Astrocyte (in vitro differentiated cells and primary cell): Measurements from ENCODE around the gene BORCS5. TPM values are rescaled to one million over a fixed set of nuclear protein-coding genes. Genes with fewer than 3 reads are reported as not detected.
A peak's percentile ranks its signal among the peaks of the same experiment; 100 is the strongest.

ENCODE experiments used
- DNase-seq: peaks from one replicate; pipeline ENCODE4 v3.0.0-alpha.2; 2010; ENCODE audit warnings: low read depth
- FAIRE-seq: peaks from 2 replicates; lab custom pipeline; 2011; peaks lifted over from hg19 to GRCh38; lab: Jason Lieb, UNC
- H2AFZ ChIP-seq: 2 replicates; pipeline ENCODE4 v1.6.0; 2012; ENCODE audit warnings: low read depth, low read length, inconsistent platforms
- H3K27ac ChIP-seq: 2 replicates; pipeline ENCODE4 v1.5.1; 2011; ENCODE audit warnings: low read depth, low read length, inconsistent platforms
- H3K27me3 ChIP-seq: 2 replicates; pipeline ENCODE4 v1.6.0; 2011; ENCODE audit warnings: low read length, inconsistent platforms; ENCODE audit not compliant: insufficient read depth
- H3K36me3 ChIP-seq: 2 replicates; pipeline ENCODE4 v1.5.1; 2011; ENCODE audit warnings: low read length, inconsistent platforms; ENCODE audit not compliant: insufficient read depth
- H3K4me1 ChIP-seq: 2 replicates; pipeline ENCODE4 v1.5.1; 2011; ENCODE audit warnings: low read length, inconsistent platforms; ENCODE audit not compliant: insufficient read depth
- H3K4me2 ChIP-seq: 2 replicates; pipeline ENCODE4 v1.6.0; 2012; ENCODE audit warnings: low read length, inconsistent platforms
- H3K4me3 ChIP-seq: 2 replicates; pipeline ENCODE4 v1.5.1; 2011; ENCODE audit warnings: low read depth, mild to moderate bottlenecking, low read length, inconsistent platforms; ENCODE audit not compliant: insufficient read depth
- H3K79me2 ChIP-seq: 2 replicates; pipeline ENCODE4 v1.6.0; 2012; ENCODE audit warnings: mild to moderate bottlenecking, low read length, inconsistent platforms; ENCODE audit not compliant: insufficient read depth
- H3K9ac ChIP-seq: 2 replicates; pipeline ENCODE4 v1.6.0; 2012; ENCODE audit warnings: mild to moderate bottlenecking, low read length, inconsistent platforms
- H3K9me3 ChIP-seq: 2 replicates; pipeline ENCODE4 v1.5.1; 2012; ENCODE audit warnings: low read depth, mild to moderate bottlenecking, low read length, inconsistent platforms; ENCODE audit not compliant: insufficient read depth
- H4K20me1 ChIP-seq: 2 replicates; pipeline ENCODE4 v1.6.0; 2012; ENCODE audit warnings: low read length, inconsistent platforms; ENCODE audit not compliant: insufficient read depth
- H3K27ac Mint-ChIP-seq: one replicate; pipeline ENCODE4 v1.8.0; 2021; ENCODE audit warnings: mild to moderate bottlenecking, mixed read lengths; ENCODE audit not compliant: unreplicated experiment
- H3K27me3 Mint-ChIP-seq: one replicate; pipeline ENCODE4 v1.8.0; 2021; ENCODE audit warnings: low read depth, mixed read lengths; ENCODE audit not compliant: unreplicated experiment
- H3K36me3 Mint-ChIP-seq: one replicate; pipeline ENCODE4 v1.8.0; 2021; ENCODE audit warnings: low read depth, mixed read lengths; ENCODE audit not compliant: unreplicated experiment
- H3K4me1 Mint-ChIP-seq: one replicate; pipeline ENCODE4 v1.8.0; 2021; ENCODE audit warnings: low read depth, mixed read lengths; ENCODE audit not compliant: unreplicated experiment
- H3K4me3 Mint-ChIP-seq: one replicate; pipeline ENCODE4 v1.8.0; 2021; ENCODE audit warnings: mild to moderate bottlenecking, moderate library complexity, mixed read lengths; ENCODE audit not compliant: unreplicated experiment
- H3K9me3 Mint-ChIP-seq: one replicate; pipeline ENCODE4 v1.8.0; 2021; ENCODE audit warnings: mild to moderate bottlenecking, mixed read lengths; ENCODE audit not compliant: unreplicated experiment
- EZH2 ChIP-seq: IDR thresholded peaks from 2 replicates; pipeline ENCODE4 v1.6.1; 2012; ENCODE audit warnings: mild to moderate bottlenecking, low read length, inconsistent platforms; ENCODE audit not compliant: insufficient read depth
- total RNA-seq: library from RNA; stranded (reverse); gene quantifications from 2 replicates; pipeline ENCODE4 v1.2.1, GENCODE V29; 2021
- TF ChIP-seq, protein P1 (sequence below): IDR thresholded peaks from 2 replicates; pipeline ENCODE4 v1.5.1; 2011; ENCODE audit warnings: low read depth, mild to moderate bottlenecking, inconsistent platforms, low read length, moderate library complexity; ENCODE audit not compliant: insufficient read depth

Gene BORCS5
- total RNA-seq, 1 donor from 2014 or later: 8.1 TPM

DNA sequence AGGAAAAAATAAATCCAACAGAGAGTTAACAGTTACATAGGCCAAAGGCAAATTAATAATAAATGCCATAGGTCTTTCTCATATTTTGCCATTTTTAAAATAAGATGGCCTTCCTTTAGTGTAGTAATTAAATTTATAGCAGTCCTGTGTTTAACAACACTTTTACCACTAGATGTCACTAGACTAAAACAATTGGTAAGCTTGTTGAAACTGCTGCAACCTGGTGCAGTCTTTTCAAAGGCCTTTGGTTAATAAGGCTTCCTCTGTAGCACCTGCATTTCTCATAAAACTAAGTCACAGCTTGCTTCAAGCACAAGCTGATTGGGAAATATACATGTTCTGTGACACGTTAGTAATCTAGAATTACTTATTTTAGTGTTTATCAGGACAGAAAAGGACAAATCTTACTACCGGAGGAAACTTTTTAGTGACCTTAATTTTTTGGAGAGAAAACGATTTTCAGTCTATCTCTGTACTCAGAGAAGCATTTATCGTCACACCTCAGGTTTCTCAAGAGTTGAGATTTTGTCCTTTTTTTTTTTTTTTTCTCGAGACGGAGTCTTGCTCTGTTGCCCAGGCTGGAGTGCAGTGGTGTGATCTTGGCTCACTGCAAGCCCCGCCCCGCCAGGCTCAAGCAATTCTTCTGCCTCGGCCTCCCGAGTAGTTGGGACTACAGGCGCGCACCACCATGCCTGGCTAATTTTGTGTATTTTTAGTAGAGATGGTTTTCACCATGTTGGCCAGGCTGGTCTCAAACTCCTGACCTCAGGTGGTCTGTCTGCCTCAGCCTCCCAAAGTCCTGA is 20.0 kb downstream of the BORCS5 start:
- Mint-ChIP-seq H3K4me3 (no peak overlapping the region), H3K4me1 (peaks cover 2% of the 10 kb centered on the region), H3K27ac (no peak overlapping the region)

DNA sequence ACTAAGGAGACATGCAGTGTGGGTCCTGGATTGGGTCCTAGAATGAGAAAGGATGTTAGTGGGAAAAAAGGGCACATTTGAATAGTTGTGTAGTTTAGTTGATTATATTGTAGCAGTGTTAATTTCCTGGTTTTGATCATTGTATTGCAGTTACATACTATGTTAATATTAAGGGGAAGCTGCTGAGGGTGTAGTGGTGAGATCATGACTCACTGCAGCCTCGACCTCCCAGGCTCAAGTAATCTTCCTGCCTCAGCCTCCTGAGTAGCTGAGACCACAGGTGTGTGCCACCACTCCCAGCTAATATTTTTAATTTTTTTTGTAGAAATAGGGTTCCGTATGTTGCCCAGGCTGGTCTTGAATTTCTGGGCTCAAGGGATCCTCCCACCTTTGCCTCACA is 21.7 kb downstream of the BORCS5 start:
- no peaks in the 10 kb centered on the region for H3K79me2 ChIP-seq
- no peak for FAIRE-seq
- H3K9me3 ChIP-seq: no peaks in the 10 kb centered on the region
- TF ChIP-seq, protein P1, sequence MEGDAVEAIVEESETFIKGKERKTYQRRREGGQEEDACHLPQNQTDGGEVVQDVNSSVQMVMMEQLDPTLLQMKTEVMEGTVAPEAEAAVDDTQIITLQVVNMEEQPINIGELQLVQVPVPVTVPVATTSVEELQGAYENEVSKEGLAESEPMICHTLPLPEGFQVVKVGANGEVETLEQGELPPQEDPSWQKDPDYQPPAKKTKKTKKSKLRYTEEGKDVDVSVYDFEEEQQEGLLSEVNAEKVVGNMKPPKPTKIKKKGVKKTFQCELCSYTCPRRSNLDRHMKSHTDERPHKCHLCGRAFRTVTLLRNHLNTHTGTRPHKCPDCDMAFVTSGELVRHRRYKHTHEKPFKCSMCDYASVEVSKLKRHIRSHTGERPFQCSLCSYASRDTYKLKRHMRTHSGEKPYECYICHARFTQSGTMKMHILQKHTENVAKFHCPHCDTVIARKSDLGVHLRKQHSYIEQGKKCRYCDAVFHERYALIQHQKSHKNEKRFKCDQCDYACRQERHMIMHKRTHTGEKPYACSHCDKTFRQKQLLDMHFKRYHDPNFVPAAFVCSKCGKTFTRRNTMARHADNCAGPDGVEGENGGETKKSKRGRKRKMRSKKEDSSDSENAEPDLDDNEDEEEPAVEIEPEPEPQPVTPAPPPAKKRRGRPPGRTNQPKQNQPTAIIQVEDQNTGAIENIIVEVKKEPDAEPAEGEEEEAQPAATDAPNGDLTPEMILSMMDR: no peak
- no peak for TF ChIP-seq EZH2
- Mint-ChIP-seq H3K36me3 (peaks cover 3% of the 10 kb centered on the region), H3K4me1 (peaks cover 2% of the 10 kb centered on the region), H3K27me3 (no peaks in the 10 kb centered on the region), H3K4me3 (no peak overlapping the region), H3K27ac (no peak overlapping the region), H3K9me3 (no peaks in the 10 kb centered on the region)
- H2AFZ ChIP-seq: no peak overlapping the region
- H3K36me3 ChIP-seq: no peaks in the 10 kb centered on the region
- H3K4me3 ChIP-seq: no peak overlapping the region
- H3K4me1 ChIP-seq: no peaks in the 10 kb centered on the region
- H3K27me3 ChIP-seq: no peaks in the 10 kb centered on the region
- H4K20me1 ChIP-seq: no peaks in the 10 kb centered on the region
- H3K9ac ChIP-seq: no peak overlapping the region
- no peak for DNase-seq
- H3K27ac ChIP-seq: no peak overlapping the region
- H3K4me2 ChIP-seq: no peak overlapping the region

More for the DNA sequence above, 20.0 kb downstream of the BORCS5 start:
- Histone ChIP-seq H3K9me3 (no peaks in the 10 kb centered on the region), H3K79me2 (no peaks in the 10 kb centered on the region), H3K9ac (no peak overlapping the region), H3K4me1 (no peaks in the 10 kb centered on the region), H3K4me3 (no peak overlapping the region), H3K27ac (no peak overlapping the region), H2AFZ (no peak overlapping the region), H4K20me1 (no peaks in the 10 kb centered on the region), H3K4me2 (no peak overlapping the region), H3K27me3 (no peaks in the 10 kb centered on the region), H3K36me3 (no peaks in the 10 kb centered on the region)
- TF ChIP-seq, protein P1: peak; percentile 73
- no peak for TF ChIP-seq EZH2
- Mint-ChIP-seq H3K9me3 (no peaks in the 10 kb centered on the region), H3K27me3 (no peaks in the 10 kb centered on the region), H3K36me3 (peaks cover 3% of the 10 kb centered on the region)
- DNase-seq (peak; percentile 59), FAIRE-seq (peak; percentile 26)
